ENCODE results near the gene CMTM6.

DNA sequence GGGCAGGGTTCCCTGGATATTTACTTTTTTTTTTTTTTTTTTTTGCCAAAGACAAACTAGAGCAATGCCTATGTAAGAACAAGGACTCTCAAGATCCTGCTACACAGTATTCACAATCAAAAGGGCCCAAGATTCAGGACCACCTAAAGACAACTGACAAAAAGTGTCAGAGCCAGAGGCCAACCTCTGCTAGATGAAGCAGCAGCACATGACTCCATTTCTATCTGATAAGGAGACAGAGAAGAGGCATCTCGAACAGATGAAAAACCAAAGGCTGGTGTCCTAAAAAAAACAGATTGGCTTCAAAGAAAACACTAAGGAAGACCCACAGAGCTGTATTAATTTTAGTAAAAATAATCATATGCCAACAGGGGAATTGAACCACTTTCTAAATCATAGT, 20.0 kb downstream of the CMTM6 start:
- TF ChIP-seq, protein P1, sequence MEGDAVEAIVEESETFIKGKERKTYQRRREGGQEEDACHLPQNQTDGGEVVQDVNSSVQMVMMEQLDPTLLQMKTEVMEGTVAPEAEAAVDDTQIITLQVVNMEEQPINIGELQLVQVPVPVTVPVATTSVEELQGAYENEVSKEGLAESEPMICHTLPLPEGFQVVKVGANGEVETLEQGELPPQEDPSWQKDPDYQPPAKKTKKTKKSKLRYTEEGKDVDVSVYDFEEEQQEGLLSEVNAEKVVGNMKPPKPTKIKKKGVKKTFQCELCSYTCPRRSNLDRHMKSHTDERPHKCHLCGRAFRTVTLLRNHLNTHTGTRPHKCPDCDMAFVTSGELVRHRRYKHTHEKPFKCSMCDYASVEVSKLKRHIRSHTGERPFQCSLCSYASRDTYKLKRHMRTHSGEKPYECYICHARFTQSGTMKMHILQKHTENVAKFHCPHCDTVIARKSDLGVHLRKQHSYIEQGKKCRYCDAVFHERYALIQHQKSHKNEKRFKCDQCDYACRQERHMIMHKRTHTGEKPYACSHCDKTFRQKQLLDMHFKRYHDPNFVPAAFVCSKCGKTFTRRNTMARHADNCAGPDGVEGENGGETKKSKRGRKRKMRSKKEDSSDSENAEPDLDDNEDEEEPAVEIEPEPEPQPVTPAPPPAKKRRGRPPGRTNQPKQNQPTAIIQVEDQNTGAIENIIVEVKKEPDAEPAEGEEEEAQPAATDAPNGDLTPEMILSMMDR (IDR thresholded peaks at IDR 0.05) = no peak
- TF ChIP-seq POLR2A (IDR thresholded peaks at IDR 0.05) = no peak
